Endometrial microvascular endothelial cells (primary cell): ENCODE data around the gene LPIN1. TPM values are rescaled to one million over a fixed set of nuclear protein-coding genes. Genes with fewer than 3 reads are reported as not detected.
"Not testable (repeated sequence)": the region's sequence is repeated elsewhere in the genome, so short reads cannot be mapped to it uniquely, and the experiment has no call there.

Source experiments
- in situ Hi-C: cut with HindIII; loops from 2 replicates; pipeline ENCODE4 v1.10.0; 2017; ENCODE audit warnings: low sequenced_read_pairs, low pct_unique_long_range_greater_than_20kb; ENCODE audit errors: inconsistent ontology term
- total RNA-seq: library from RNA; depleted of rRNA; stranded (reverse); fragments of >200 nt; gene quantifications from one replicate; pipeline ENCODE4 v1.2.3, GENCODE V29; 2015; ENCODE audit errors: inconsistent ontology term

LPIN1 gene
- total RNA-seq, 1 donor from 2014 or later: 30.8 TPM

DNA sequence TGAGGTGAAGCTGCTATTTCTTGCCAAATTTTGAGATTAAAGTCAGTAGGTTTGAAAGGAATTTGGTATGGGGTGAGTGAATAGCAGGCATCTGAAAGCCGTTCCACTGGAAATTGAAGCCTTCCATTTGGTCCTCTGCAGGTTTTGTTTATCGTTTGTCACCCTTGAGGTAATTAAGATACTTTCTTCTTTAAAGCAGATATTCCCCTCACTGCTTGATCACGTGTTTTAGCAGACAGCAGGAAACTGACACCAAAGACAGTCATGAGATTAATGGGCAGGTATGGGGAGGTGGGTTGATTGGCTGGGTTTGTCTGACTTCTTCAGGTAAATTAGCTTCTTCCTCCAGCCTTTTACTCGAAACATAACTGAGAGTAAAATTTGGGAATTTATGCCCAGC, 10.7 kb downstream of the LPIN1 start:
- in situ Hi-C loops: no loop called here

DNA sequence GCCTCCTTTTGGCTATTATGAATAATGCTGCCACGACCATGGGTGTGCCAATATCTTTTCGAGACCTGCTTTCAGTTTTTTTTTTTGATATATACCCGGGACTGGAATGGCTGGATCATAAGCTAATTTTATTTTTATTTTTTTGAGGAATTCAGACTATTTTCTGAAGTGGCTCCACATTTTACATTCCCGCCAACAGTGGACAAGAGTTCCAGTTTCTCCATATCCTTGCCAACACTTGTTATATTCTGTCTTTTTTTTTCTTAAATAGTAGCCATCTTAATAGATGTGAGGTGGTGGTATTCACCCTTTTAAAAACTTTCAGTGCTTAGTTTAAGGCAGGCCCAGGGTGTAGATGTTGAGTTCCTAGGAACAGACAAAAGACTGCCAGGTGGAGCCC, 11.8 kb downstream of the LPIN1 start:
- in situ Hi-C loops: no loop called here

DNA sequence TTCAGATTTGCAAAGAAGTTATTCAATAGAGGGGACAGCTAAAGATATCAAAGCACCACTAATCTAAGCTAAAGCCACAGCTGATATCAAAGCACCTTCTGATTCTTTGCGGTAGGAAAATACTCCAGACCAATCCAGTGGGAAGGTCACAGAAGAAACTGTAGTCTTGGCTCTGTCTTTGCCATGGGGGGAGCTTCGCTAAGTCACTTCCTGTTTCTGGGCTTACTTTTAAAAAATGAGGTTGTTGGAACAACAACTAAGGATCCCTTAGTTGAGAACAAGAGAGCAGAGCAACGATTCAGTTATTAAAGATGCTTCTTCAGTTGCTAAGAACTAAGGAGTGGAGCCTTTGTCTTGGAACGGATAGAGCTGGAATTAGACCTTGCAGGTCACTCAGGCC, 12.2 kb downstream of the LPIN1 start:
- in situ Hi-C loops: no loop called here

DNA sequence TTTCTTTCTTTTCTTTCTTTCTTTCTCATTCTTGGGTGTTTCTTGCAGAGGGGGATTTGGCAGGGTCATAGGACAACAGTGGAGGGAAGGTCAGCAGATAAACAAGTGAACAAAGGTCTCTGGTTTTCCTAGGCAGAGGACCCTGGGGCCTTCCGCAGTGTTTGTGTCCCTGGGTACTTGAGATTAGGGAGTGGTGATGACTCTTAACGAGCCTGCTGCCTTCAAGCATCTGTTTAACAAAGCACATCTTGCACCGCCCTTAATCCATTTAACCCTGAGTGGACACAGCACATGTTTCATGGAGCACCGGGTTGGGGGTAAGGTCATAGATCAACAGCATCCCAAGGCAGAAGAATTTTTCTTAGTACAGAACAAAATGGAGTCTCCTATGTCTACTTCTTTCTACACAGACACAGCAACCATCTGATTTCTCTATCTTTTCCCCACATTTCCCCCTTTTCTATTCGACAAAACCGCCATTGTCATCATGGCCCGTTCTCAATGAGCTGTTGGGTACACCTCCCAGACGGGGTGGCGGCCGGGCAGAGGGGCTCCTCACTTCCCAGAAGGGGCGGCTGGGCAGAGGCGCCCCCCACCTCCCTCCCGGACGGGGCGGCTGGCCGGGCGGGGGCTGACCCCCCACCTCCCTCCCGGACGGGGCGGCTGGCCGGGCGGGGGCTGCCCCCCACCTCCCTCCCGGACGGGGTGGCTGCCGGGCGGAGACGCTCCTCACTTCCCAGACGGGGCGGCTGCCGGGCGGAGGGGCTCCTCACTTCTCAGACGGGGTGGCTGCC, 12.9 kb downstream of the LPIN1 start:
- in situ Hi-C loops: not testable (repeated sequence)

DNA sequence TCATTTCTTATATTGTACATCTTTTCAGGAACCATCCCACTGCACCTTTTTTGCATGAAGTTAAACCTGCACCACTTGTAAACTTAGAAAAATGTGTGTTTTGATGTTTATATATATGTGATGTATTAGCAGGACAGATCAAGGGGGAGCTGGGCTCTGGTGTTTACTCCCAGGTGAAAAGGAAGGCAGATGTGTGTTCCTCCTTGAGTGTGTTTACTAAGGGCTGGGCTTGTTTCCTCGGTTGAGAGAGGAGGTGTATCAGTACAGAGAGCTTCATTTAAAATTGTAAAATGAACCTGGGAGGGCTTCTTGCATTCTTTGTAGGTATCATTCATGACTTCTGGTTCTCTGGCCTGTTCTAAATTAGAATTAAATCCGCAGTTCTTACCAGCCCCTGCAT, 14.8 kb downstream of the LPIN1 start:
- in situ Hi-C loops: no loop called here

DNA sequence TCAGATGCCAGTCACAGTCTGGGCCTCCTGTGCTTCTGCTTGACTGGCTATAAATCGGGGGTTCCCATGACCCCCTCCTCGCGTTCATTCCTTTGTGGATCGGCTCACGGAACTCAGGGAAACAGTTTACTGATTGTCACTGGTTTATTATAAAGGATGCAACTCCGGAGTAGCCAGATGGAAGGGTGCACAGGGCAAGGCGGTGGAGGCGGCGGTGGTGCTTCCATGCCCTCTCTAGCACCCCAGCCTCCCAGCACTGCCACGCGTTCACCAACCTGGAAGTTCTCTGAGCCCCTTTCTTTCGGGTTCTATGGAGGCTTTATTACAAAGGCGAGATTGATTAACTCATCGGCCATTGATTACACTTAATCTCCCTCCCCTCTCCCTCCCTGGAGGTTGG, 15.6 kb downstream of the LPIN1 start:
- in situ Hi-C loops: no loop called here

DNA sequence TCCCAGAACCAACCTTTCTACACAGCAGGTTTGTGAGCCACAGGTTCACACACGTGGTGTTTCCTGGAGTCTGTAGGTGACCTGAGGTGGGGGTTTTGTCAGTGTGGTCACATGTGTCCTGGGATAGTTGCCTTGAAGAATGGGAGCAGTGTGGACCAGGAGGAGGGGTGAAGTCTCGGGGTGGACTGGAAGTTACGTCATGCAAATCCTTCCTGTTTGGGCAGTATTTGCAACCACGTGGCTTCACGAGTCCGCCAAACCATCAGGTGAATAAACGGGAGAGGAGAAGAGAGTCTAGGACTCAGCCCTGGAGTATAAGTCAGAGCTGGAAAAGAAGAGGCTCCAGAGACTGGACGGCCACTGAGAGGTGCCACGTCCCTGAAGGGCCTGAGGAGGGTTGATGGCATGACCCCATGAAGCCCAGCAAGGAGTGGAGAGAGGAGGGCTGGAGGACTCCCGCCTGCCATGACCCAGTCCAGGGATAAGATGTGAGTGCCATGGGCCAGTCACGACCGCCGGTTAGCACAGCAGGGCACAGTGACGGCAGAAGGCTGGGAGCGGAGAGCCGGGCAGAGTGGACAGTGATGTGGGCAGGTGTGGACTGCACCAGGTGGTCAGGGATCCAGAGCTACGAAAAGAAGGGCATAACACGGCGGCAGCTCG, 16.5 kb downstream of the LPIN1 start:
- in situ Hi-C loops: no loop called here

DNA sequence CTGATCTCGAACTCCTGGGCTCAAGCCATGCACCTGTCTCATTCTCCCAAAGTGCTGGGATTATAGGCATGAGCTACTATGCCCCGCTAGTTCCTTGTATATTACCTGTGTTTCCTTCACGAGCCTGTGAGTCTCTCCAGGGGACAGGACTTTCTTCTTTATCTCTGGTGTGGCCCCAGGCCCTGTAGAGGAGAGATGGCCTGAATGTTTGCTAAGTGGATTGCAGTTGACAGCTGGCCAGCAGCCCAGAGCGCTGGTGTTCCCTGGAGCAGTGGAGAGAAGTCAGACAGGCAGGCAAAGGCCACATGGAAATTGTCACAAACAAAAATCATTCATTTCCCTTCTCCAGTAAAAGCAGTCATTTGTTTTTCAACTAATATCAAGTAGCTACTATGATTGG, 17.9 kb downstream of the LPIN1 start:
- in situ Hi-C loops: no loop called here

DNA sequence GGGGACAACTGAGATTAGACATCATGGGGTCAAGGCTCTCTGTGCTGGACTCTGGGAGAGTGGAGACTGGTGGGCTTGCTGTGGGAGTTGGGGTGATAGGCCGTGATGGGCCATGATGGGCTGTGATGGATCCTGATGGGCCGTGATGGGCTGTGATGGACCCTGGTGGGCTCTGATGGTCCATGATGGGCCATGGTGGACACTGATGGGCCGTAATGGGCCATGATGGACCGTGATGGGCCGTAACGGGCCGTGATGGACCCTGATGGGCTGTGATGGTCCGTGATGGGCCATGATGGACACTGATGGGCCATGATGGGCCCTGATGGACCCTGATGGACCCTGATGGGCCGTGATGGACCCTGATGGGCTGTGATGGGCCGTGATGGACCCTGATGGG, 18.5 kb downstream of the LPIN1 start:
- in situ Hi-C loops: no loop called here

DNA sequence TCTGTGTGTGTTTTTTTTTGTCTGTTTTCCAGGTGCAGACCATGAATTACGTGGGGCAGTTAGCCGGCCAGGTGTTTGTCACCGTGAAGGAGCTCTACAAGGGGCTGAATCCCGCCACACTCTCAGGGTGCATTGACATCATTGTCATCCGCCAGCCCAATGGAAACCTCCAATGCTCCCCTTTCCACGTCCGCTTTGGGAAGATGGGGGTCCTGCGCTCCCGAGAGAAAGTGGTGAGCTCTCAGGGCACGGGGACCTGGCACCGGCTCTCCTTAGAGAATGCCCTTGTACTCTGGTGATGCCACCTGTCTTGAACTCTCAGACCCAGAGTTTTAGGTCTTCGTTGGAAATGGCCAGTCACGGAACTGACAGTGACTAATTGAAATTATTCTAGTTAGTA, 19.1 kb downstream of the LPIN1 start:
- in situ Hi-C loops: no loop called here

DNA sequence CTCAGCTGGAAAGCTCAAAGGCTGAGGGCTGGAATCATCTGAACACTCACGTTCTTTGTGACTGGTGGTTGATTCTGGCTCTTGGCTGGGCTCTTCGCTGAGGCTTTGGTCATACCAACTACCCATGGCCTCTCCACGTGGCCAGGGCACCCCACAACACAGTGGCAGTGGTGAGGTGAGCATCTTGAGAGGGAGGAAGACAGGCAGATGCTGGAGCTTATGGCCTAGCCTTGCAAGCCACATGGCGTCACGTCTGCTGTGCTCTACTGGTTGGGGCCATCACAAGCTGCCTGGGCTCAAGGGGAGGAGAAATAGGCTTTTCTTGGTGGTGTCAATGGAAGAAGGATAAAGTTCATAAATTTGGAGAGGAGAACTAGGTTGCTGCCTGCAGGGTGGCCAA, 19.6 kb downstream of the LPIN1 start:
- in situ Hi-C loops: no loop called here

DNA sequence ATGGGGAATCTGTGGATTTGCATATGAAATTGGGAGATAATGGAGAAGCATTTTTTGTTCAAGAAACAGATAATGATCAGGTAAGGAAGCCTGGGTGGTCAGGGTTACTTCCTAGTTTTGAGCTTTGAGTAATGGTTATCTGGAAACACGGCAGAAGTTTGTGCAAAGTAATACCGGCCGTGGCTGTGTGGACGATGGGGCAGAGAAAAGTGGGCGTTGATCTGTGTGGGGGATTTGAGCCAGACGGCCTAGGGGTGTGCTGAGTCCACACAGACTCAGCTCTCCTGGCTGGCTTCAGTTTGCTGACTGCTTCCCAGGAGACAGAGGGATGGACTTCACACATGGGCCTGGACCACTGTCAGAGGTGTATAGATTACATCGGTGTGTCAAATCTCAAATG, 21.3 kb downstream of the LPIN1 start:
- in situ Hi-C loops: no loop called here

DNA sequence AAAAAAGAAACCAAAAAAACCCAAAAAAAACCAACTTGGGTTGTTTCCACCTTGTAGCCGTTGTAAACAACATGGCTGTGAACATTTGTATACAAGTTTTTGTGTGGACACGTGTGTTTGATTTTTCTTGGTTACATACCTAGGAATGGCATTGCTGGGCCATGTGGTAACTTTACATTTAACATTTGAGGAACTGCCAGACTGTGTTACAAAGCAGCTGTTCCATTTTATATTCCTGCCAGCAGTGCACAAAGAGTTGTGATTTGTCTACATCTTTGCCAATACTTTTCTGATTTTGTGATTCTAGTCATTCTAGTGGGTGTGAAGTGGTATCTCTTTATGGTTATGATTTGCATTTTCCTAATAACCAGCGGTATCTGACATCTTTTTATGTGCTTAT, 22.5 kb downstream of the LPIN1 start:
- in situ Hi-C loops: no loop called here

DNA sequence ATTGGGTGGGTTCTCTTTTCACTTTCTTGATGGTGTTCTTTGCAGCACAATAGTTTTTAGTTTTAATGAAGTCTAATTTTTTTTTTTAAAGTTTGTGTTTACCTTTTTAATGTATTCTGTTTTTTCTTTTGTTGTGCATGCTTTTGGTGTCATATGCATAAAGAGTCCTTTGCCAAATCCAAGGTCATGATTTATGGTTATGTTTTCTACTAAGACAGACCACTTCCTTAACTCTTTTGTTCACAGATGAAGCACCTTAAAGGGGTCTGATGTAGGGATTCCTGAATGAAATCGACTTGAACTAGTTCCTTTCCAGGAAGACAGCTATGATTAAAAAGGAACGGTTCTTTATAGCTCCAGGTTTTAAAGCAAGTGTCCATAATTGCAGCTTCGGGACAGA, 23.1 kb downstream of the LPIN1 start:
- in situ Hi-C loops: no loop called here

DNA sequence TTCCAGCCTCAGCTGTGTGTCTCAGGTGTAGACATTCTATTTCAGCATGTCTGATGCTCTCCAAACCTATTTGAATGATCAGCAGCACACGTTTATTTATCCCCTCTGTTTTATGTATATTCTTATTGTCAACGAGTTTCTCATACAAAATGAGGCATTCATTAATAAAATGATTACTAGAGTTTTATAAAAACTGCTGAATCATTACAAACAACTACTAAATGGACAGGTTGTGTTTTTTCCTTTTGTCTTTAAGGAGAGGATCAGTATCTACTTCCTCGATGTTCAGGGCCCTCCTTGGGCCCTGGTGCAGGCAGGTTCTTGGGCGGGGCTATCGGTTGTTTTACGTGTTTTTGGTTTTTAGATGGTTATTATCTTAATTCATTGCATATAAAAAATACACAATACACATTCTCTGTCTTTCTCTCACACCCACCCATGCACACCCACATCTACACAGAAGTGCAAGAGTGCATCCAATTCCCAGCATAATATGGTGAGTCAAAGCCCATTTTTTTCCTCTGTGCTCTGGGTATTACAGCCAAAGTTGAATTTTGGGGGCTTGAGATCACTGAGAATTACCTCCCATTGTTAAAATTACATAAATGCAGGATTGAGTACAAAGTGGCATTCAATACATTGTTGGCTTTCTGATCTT, 24.2 kb downstream of the LPIN1 start:
- in situ Hi-C loops: no loop called here

DNA sequence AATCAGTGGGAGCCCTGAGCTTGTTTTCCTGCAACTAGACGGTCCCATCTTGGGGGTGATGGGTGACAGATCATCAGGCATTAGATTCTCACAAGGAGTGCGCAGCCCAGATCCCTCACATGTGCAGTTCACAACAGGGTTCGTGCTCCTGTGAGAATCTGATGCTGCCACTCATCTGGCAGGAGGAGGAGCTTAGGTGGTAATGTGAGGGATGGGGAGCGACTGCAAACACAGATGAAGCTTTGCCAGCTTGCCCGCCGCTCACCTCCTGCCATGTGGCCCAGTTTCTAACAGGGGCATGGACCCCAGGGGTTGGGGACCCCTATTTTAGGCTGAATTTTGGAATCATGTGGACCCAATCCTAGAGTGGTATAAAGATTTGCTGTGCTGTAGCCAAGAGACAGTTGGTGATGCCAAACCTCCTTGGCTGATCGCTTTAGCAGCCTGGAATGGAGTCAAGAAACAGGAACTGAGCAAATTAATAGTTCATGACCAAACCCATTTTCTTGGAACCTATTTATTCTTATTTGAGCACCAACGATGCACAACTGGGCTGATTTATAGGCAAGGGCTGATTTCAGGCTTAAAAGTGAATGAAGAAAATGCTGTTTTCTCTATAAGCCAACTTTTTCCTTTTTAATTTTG, 25.7 kb downstream of the LPIN1 start:
- in situ Hi-C loops: no loop called here

DNA sequence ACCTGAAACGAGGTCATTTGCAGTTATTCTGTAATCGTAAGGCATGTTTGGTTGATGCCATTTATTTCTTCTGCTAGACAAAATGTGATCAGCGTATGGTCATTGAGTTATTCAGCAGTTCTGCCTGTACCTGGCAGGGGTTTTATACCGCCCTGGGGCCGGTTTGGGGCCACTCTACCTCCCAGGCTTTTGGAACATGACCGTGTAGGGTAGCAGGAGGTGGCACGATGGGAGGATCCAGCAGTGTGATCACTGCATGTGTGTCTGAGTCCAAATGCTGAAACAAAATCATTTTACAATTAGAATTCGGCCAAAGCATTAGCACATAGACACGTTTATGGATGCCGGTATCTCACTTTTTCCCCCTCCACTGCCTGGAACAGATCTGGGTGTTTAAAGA, 26.7 kb downstream of the LPIN1 start:
- in situ Hi-C loops: no loop called here

DNA sequence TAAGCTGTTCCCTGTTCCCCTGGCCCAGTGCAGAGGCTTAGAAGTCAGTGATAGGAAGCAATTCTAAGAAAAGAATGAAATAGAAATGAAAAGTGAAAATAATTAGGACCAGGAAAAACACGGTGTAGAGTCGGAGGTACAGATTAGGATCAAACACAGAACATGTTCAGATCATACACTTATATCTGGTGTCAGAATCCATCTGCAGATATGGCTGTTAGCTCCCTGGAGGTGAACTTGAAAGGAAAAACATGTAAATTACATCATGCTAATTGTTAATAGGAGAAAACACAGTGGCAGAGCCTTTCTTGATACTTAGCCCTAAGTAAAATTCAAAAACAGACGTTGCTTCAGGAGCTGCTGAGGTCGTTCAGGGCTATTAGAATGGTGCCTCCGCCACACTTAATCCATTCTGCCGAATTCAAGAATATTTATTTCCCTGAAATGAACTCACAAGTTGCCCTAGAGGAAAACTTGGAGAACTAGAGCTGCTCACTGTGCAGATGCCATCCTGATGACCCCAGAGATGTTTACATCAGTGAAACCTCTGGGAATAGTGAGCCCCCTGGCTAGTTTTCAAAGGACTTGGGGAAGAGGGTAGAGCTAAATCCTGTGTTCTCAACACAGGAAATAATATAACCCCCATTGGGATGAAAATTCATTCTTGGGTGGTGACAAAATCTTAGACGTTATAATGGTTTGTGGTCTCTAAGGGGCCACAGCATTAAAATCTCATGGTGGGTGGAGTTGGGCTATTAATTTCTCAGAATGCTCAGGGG, 27.5 kb downstream of the LPIN1 start:
- in situ Hi-C loops: no loop called here

DNA sequence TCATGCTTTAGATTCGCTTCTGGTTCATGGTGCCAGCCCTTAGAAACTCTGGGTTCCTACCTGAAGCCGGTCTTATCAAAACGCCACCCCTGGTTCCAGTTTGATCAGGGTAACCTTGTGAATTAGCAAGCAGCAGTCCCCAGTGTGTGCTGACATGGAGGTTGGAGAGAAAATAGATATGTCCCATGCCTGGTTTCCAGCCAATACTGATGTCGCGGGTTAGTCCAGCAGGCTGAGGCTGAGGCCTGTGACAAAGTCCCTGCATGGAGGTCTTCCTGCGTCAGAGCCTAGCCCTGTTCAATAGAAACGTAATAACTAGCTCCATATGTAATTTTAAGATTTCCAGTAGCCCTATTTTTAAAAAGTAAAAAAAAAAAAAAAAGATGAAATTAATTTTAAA, 28.2 kb downstream of the LPIN1 start:
- in situ Hi-C loops: no loop called here
